PFSK-1 (cell line): ENCODE measurements around the gene CAMTA1.

Experiments
- POLR2AphosphoS5 ChIP-seq: IDR thresholded peaks from 2 replicates; pipeline ENCODE4 v1.6.1; 2012; ENCODE audit warnings: low read depth, mild to moderate bottlenecking, control low read depth, low read length, moderate library complexity
- REST ChIP-seq, 2 experiments: IDR thresholded peaks; 2 replicates each; pipeline versions ENCODE4 v1.6.1 to v1.8.0; 2011 to 2012; ENCODE audit warnings: low read depth in 2 of 2, low read length in 2 of 2, control low read depth in 1 of 2, inconsistent platforms in 1 of 2, mild to moderate bottlenecking in 1 of 2, moderate library complexity in 1 of 2; ENCODE audit not compliant: insufficient read depth in 1 of 2
- TAF1 ChIP-seq: IDR thresholded peaks from 2 replicates; pipeline ENCODE4 v1.6.1; 2012; ENCODE audit warnings: low read length, control low read depth, borderline replicate concordance; ENCODE audit not compliant: insufficient read depth

GRCh38 chr1:7346600-7347570, 561.6 kb downstream of the CAMTA1 start:
- no peak for TF ChIP-seq TAF1
- no peak for TF ChIP-seq POLR2AphosphoS5
- TF ChIP-seq REST (IDR thresholded peaks at IDR 0.05; ENCODE audit: insufficient read depth in 1 of 2, low read depth in 2 of 2, low read length in 2 of 2): no peak
